ENCODE data around the gene CHAT.

CHAT gene

GRCh38 chr10:49612513-49613164 is 1.2 kb upstream of the CHAT start:
- no peak for DNase-seq

GRCh38 chr10:49613165-49613881 is 514 bp upstream of the CHAT start:
- no peak for DNase-seq

- DNase-seq = no peak
Measured at GRCh38 chr10:49614242-49615198, 683 bp downstream of the CHAT start.

GRCh38 chr10:49615213-49615612 is 1.4 kb downstream of the CHAT start:
- DNase-seq = no peak

GRCh38 chr10:49615721-49616120 is 1.9 kb downstream of the CHAT start:
- no peak for DNase-seq

- no peak for DNase-seq
Measured at GRCh38 chr10:49616421-49617101, 2.7 kb downstream of the CHAT start.

GRCh38 chr10:49617121-49618020 is 3.5 kb downstream of the CHAT start:
- no peak for DNase-seq

- no peak for DNase-seq
Measured at GRCh38 chr10:49618821-49619220, 5.0 kb downstream of the CHAT start.

GRCh38 chr10:49619613-49620012 is 5.8 kb downstream of the CHAT start:
- no peak for DNase-seq

- DNase-seq = no peak
Measured at GRCh38 chr10:49620286-49620810, 6.5 kb downstream of the CHAT start.

- no peak for DNase-seq
Measured at GRCh38 chr10:49620841-49621378, 7.1 kb downstream of the CHAT start.

GRCh38 chr10:49621561-49621960 is 7.7 kb downstream of the CHAT start:
- no peak for DNase-seq

- DNase-seq = no peak
Measured at GRCh38 chr10:49622426-49623425, 8.9 kb downstream of the CHAT start.

GRCh38 chr10:49624629-49625028 is 10.8 kb downstream of the CHAT start:
- DNase-seq = no peak

GRCh38 chr10:49625411-49625810 is 11.6 kb downstream of the CHAT start:
- no peak for DNase-seq

GRCh38 chr10:49627038-49627437 is 13.2 kb downstream of the CHAT start:
- DNase-seq = no peak

GRCh38 chr10:49627644-49628247 is 13.9 kb downstream of the CHAT start:
- DNase-seq = no peak

- DNase-seq = no peak
Measured at GRCh38 chr10:49628599-49628998, 14.8 kb downstream of the CHAT start.

- no peak for DNase-seq
Measured at GRCh38 chr10:49629431-49629881, 15.6 kb downstream of the CHAT start.

Measured in effector CD8-positive, alpha-beta T cell (primary cell).